Skeletal muscle tissue (tissue), 4 donors: ENCODE measurements around the gene DUSP7. TPM values are rescaled to one million over a fixed set of nuclear protein-coding genes. Genes with fewer than 3 reads are reported as not detected.
"Not testable (repeated sequence)": the region's sequence is repeated elsewhere in the genome, so short reads cannot be mapped to it uniquely, and the experiment has no call there.

ENCODE experiments used
- H3K27ac ChIP-seq: one replicate; pipeline ENCODE4 v1.7.0; 2013; ENCODE audit warnings: mild to moderate bottlenecking, low read depth, low read length, inconsistent platforms
- H3K27me3 ChIP-seq, 3 donors: one replicate each; pipeline ENCODE4 v1.7.0; 2013; ENCODE audit warnings: low read length in 3 of 3; ENCODE audit not compliant: control insufficient read depth in 3 of 3, insufficient read depth in 3 of 3
- H3K36me3 ChIP-seq, 3 donors: one replicate each; pipeline ENCODE4 v1.7.0; 2013; ENCODE audit warnings: low read length in 3 of 3; ENCODE audit not compliant: control insufficient read depth in 3 of 3, insufficient read depth in 3 of 3
- H3K4me1 ChIP-seq, 3 donors: one replicate each; pipeline ENCODE4 v1.7.0; 2013; ENCODE audit warnings: low read length in 3 of 3, mild to moderate bottlenecking in 3 of 3; ENCODE audit not compliant: control insufficient read depth in 3 of 3, insufficient read depth in 3 of 3
- H3K4me3 ChIP-seq, 3 donors: one replicate each; pipeline ENCODE4 v1.7.0; 2013; ENCODE audit warnings: low read length in 3 of 3
- H3K9ac ChIP-seq, 3 donors: one replicate each; pipeline ENCODE4 v1.7.0; 2013; ENCODE audit warnings: low read length in 3 of 3, mild to moderate bottlenecking in 3 of 3, moderate library complexity in 2 of 3, low read depth in 1 of 3
- H3K9me3 ChIP-seq, 3 donors: one replicate each; pipeline ENCODE4 v1.7.0; 2013; ENCODE audit warnings: low read length in 3 of 3; ENCODE audit not compliant: control insufficient read depth in 3 of 3
- total RNA-seq: library from RNA; depleted of rRNA; stranded (reverse); fragments of >200 nt; gene quantifications from one replicate; pipeline ENCODE4 v1.2.3, GENCODE V29; 2014
- donor health status: Osteomylitis.

Gene DUSP7
- total RNA-seq, 1 donor from 2014 or later, result 5.2 TPM

- Histone ChIP-seq H3K9ac (peak overlapping the region in 2 of 3 donors; percentile 14 to 33), H3K9me3 (no peaks in the 10 kb centered on the region), H3K4me3 (no peak overlapping the region), H3K4me1 (peaks cover 44 to 72% (median 69%) of the 10 kb centered on the region in 3 donors), H3K27ac (no peak overlapping the region), H3K27me3 (no peaks in the 10 kb centered on the region), H3K36me3 (peaks cover 44 to 48% (median 46%) of the 10 kb centered on the region in 3 donors)
Observed at GRCh38 chr3:52049503-52049902, 6.9 kb downstream of the DUSP7 start.

DNA sequence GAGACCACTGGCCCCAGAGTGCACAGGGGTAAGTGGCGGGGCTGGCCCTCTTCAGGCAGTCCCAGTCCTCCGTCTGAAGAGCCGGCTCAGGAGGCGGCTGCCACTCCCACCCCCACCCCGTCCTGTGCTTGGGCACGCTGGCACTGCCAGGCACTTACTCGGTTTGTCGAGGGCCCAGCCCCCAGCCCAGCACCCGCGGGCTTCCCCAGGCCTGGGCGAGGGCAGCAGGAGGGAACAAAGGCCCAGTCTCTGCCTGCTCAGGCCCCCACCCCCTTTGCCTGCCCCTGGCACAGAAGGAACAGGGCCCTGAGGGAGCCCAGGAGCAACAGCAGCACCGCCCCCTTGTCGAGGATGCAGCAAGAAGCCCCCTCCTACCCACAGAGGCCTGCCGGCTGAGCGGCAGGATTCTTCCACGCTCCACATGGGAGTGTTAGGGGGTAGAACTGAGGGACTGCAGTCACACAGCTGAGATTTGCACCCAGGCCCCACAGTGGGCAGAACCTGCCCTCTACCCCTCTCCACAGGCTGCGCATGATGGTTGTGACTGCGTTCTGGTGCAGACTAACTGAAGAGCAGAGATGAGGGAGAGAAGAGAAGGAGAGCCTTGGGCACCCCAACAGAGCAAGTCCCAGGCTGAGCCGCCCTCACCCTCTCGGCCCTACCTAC, 8.9 kb downstream of the DUSP7 start:
- Histone ChIP-seq H3K36me3 (peaks cover 31 to 35% (median 34%) of the 10 kb centered on the region in 3 donors), H3K4me3 (no peak overlapping the region), H3K27me3 (no peaks in the 10 kb centered on the region), H3K9me3 (no peaks in the 10 kb centered on the region), H3K9ac (peak overlapping the region in 2 of 3 donors; percentile 43 to 54), H3K4me1 (peaks cover 23 to 63% (median 61%) of the 10 kb centered on the region in 3 donors), H3K27ac (no peak overlapping the region)

GRCh38 chr3:52046902-52047239, 9.5 kb downstream of the DUSP7 start:
- peaks cover 18 to 57% (median 55%) of the 10 kb centered on the region in 3 donors for H3K4me1 ChIP-seq

DNA sequence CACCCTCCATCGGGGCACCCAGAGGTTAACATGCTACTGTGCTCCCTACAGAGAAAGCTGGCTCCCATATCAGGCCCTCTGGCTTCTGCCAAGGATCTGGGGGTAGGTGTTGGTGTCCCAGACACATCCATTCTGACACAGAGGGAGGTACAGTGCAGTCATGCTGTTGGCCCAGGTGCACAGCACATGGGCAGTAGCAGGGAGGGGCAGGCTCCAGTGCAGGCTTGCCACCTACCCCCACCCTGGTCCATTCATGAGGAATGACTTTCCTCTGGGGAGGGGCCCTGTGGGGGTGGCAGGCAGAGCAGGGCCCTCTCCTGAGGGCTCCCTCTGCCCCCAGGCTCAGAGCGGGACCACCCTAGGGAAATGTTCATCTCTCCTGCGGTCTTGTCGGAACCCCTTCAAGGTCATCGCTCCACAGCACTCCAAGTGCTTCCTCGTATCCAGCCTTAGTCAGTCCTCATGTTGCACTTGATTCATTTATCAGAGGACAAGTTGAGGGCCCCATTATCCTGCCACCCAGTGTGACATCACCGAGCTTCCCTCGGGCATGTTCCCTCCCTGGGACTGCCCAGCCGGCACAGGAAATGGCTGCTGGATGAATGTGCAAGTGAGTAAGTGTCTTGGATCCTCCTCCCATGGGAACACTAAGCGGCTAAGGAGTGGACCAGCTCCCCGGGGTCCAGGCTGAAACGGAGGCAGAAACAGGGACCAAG, 10.0 kb downstream of the DUSP7 start:
- Histone ChIP-seq H3K4me1 (peaks cover 12 to 52% (median 50%) of the 10 kb centered on the region in 3 donors), H3K4me3 (no peak overlapping the region), H3K9ac (peak overlapping the region in 1 of 3 donors; percentile 54), H3K27ac (peak overlapping the region; percentile 7), H3K36me3 (peaks cover 22 to 30% (median 24%) of the 10 kb centered on the region in 3 donors), H3K27me3 (no peaks in the 10 kb centered on the region), H3K9me3 (no peaks in the 10 kb centered on the region)

More at GRCh38 chr3:52046902-52047239, 9.5 kb downstream of the DUSP7 start:
- H3K36me3 ChIP-seq, result peaks cover 26 to 33% (median 29%) of the 10 kb centered on the region in 3 donors
- H3K9me3 ChIP-seq, result no peaks in the 10 kb centered on the region
- H3K27me3 ChIP-seq, result no peaks in the 10 kb centered on the region
- peak overlapping the region; percentile 7 for H3K27ac ChIP-seq
- no peak overlapping the region for H3K4me3 ChIP-seq
- peak overlapping the region in 1 of 3 donors; percentile 54 for H3K9ac ChIP-seq

GRCh38 chr3:52044869-52045619, 11.3 kb downstream of the DUSP7 start:
- Histone ChIP-seq H3K36me3 (peaks cover 11 to 18% (median 13%) of the 10 kb centered on the region in 3 donors), H3K4me1 (peaks cover 10 to 52% (median 48%) of the 10 kb centered on the region in 3 donors), H3K27me3 (no peaks in the 10 kb centered on the region), H3K27ac (no peak overlapping the region), H3K4me3 (no peak overlapping the region), H3K9ac (no peak overlapping the region), H3K9me3 (no peaks in the 10 kb centered on the region)

DNA sequence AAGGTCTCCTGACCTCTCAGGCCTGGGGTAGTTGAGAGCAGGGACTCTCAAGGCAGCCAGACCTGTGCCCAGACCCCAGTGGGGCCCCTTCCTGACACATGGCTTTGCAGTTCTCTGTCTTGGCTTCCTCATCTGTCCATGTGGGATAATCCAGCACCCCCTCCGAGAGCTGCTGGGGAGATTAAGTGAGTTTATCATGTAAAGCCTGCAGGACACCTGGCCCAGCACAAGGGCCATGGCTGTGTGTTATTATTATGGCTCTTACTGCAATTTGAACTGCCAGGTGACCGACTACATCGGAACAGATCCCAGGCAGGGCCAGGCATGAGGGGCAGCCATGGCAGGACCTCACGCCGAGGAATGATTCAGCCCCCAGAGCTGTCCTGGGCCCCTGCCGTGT, 12.6 kb downstream of the DUSP7 start:
- no peak overlapping the region for H3K27ac ChIP-seq
- peaks cover 10 to 61% (median 57%) of the 10 kb centered on the region in 3 donors for H3K4me1 ChIP-seq
- H3K27me3 ChIP-seq, result no peaks in the 10 kb centered on the region
- H3K36me3 ChIP-seq, result peaks cover 0 to 5% (median 5%) of the 10 kb centered on the region in 3 donors
- H3K4me3 ChIP-seq, result no peak overlapping the region
- peak overlapping the region in 2 of 3 donors; percentile 16 to 33 for H3K9ac ChIP-seq
- no peaks in the 10 kb centered on the region for H3K9me3 ChIP-seq

DNA sequence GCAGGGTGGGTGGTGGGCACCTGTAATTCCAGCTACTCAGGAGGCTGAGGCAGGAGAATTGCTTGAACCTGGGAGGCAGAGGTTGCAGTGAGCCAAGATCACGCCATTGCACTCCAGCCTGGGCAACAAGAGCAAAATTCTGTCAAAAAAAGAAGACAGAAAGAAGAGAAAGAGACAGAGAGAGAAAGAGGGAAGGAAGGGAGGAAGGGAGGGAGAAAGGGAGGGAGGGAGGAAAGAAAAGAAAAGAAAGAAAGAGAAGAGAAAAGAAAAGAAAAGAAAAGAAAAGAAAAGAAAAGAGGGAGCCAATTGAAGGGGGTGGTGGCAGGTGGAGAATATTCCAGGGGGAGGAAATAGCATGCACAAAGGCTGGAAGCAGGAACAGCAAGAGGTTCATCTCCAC, 13.3 kb downstream of the DUSP7 start:
- H3K9me3 ChIP-seq, H3K9ac ChIP-seq, H3K36me3 ChIP-seq, H3K4me3 ChIP-seq, H3K27ac ChIP-seq, H3K27me3 ChIP-seq: not testable (repeated sequence)
- peaks cover 10 to 59% (median 51%) of the 10 kb centered on the region in 3 donors for H3K4me1 ChIP-seq

DNA sequence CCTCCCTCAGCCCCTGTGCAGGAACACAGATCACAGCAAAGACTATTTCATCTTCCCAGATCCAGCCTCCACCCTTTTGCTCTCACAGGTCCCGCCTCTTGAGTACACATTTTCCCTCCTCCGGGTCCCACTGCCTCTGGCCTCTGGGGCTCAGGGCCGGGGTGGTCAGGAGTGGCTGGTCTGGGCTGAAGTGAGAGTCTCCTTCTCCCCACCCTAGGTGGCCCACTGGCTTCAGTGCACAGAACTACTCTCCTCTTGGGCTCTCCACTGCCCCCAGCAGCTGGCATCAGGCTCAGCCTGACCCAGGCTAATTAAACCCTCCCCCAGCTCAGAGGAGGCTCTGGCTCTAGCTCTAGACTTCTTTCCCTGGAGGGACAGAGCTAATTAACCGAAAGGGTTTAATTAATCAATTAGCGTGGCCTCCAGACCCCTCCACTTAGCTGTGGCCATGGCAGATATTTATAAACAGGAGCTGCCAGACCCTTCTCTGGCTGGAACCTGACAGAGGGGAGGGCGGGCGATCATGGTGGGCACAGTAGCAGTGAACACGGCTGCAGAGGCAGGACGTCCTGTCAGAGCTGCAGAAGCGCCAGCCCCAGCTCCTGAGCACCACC, 15.1 kb downstream of the DUSP7 start:
- H3K36me3 ChIP-seq, result no peaks in the 10 kb centered on the region
- H3K27ac ChIP-seq, result no peak overlapping the region
- H3K27me3 ChIP-seq, result no peaks in the 10 kb centered on the region
- peak overlapping the region in 1 of 3 donors; percentile 16 for H3K9ac ChIP-seq
- H3K9me3 ChIP-seq, result no peaks in the 10 kb centered on the region
- peaks cover 7 to 41% (median 33%) of the 10 kb centered on the region in 3 donors for H3K4me1 ChIP-seq
- no peak overlapping the region for H3K4me3 ChIP-seq

- Histone ChIP-seq H3K9me3 (no peaks in the 10 kb centered on the region), H3K9ac (peak overlapping the region in 1 of 3 donors; percentile 54), H3K27me3 (no peaks in the 10 kb centered on the region), H3K4me3 (no peak overlapping the region), H3K27ac (no peak overlapping the region), H3K36me3 (no peaks in the 10 kb centered on the region), H3K4me1 (peaks cover 7 to 37% (median 27%) of the 10 kb centered on the region in 3 donors)
Observed at GRCh38 chr3:52040600-52040999, 15.8 kb downstream of the DUSP7 start.
